RWPE2 (cell line): ENCODE measurements around the gene STX2.
"Not testable (repeated sequence)": the region's sequence is repeated elsewhere in the genome, so short reads cannot be mapped to it uniquely, and the experiment has no call there.

Experiments
- ATAC-seq: fragments of 200-7000 bp; cut with Tn5 transposase; 3 replicates; pipeline ENCODE4 v1.9.1; 2021; ENCODE audit warnings: low read depth
- DNase-seq: peaks from one replicate; pipeline ENCODE4 v3.0.0-alpha.2; 2020; ENCODE audit warnings: low spot score
- H3K27ac ChIP-seq: fragments of 450-650 bp; 2 replicates; pipeline ENCODE4 v1.5.1; 2017; ENCODE audit warnings: mild to moderate bottlenecking; ENCODE audit not compliant: poor library complexity, severe bottlenecking
- H3K27me3 ChIP-seq: fragments of 250-450 bp; sonication (Bioruptor Pico); 2 replicates; pipeline ENCODE4 v1.5.1; 2021; ENCODE audit warnings: mild to moderate bottlenecking, moderate library complexity; ENCODE audit not compliant: insufficient read depth, poor library complexity, severe bottlenecking
- H3K36me3 ChIP-seq: fragments of 250-450 bp; sonication (Bioruptor Pico); 2 replicates; pipeline ENCODE4 v1.5.1; 2020; ENCODE audit warnings: low read depth, mild to moderate bottlenecking, moderate library complexity
- H3K4me1 ChIP-seq: fragments of 250-450 bp; sonication (Bioruptor Pico); 2 replicates; pipeline ENCODE4 v1.5.1; 2021; ENCODE audit warnings: mild to moderate bottlenecking, moderate library complexity; ENCODE audit not compliant: insufficient read depth, poor library complexity, severe bottlenecking
- H3K4me3 ChIP-seq: fragments of 250-450 bp; sonication (Bioruptor Pico); 2 replicates; pipeline ENCODE4 v1.5.1; 2021; ENCODE audit warnings: mild to moderate bottlenecking, moderate library complexity; ENCODE audit not compliant: severe bottlenecking
- H3K9me3 ChIP-seq: fragments of 250-450 bp; sonication (Bioruptor Pico); 2 replicates; pipeline ENCODE4 v1.5.1; 2021; ENCODE audit warnings: mild to moderate bottlenecking, moderate library complexity; ENCODE audit not compliant: severe bottlenecking
- CTCF ChIP-seq: fragments of 450-650 bp; IDR thresholded peaks from one replicate; pipeline ENCODE4 v1.5.1; 2017; ENCODE audit warnings: mild to moderate bottlenecking, moderate library complexity; ENCODE audit not compliant: poor library complexity, severe bottlenecking

Gene STX2

GRCh38 chr12:130838951-130839769 lies at the start of gene STX2:
TSS of gene STX2 (minus strand) at chr12:130839250. CDS start at chr12:130839099, 151 bp downstream.
- peak within 1 kb of the TSS; percentile 24 for H3K27ac ChIP-seq
- H3K4me1 ChIP-seq = no peaks in the 10 kb centered on the region
- ATAC-seq (peak; percentile 74), DNase-seq (no peak)
- H3K9me3 ChIP-seq = no peaks in the 10 kb centered on the region
- peaks cover 5% of the 10 kb centered on the region; the same call in 1 of the 2 replicates for H3K36me3 ChIP-seq
- TF ChIP-seq CTCF = peak; percentile 22
- H3K4me3 ChIP-seq = peak within 1 kb of the TSS; percentile 99
- H3K27me3 ChIP-seq = no peaks in the 10 kb centered on the region

DNA sequence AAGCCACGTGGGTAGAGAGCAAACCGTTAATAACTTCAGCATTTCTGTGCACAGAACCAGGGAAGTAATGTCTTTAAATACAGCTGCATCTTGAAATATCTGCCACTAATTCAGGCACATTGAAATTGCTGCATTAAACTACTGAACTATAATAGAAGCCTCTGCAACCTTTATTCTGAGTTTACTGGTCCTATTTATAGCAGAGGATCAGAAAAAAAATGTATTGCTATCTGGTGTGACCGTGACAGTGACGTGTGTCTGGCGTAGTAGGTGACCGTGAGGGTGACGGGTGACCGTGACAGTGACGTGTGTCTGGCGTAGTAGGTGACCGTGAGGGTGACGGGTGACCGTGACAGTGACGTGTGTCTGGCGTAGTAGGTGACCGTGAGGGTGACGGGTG lies 48.1 kb upstream of the STX2 start:
- H3K9me3 ChIP-seq, H3K36me3 ChIP-seq, H3K4me3 ChIP-seq, ATAC-seq, DNase-seq, H3K27ac ChIP-seq, H3K4me1 ChIP-seq, H3K27me3 ChIP-seq: not testable (repeated sequence)

DNA sequence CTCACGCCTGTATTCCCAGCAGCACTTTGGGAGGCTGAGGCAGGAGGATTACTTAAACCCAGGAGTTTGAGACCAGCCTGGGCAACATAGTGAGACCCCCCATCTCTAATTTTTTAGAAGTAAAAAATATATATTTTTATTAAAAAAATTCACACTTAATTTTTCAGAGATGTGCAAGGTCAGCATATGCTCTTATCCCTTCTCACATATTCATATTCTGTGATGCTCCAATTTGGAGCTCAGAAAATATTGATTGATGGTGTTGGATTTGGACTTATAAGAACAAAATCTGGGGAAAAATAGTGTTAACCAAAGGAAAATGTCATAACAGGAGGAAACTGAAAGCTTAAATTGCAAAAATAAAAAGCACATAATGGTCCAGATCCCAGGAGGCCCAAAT lies 42.5 kb upstream of the STX2 start:
- ATAC-seq = no peak
- H3K27ac ChIP-seq = no peak overlapping the region
- H3K4me3 ChIP-seq = no peak overlapping the region
- H3K9me3 ChIP-seq = no peaks in the 10 kb centered on the region
- no peak for TF ChIP-seq CTCF
- peaks cover 14% of the 10 kb centered on the region for H3K36me3 ChIP-seq
- H3K4me1 ChIP-seq = no peaks in the 10 kb centered on the region
- H3K27me3 ChIP-seq = no peaks in the 10 kb centered on the region
- no peak for DNase-seq

GRCh38 chr12:130881046-130881445 lies 42.0 kb upstream of the STX2 start:
- no peak overlapping the region for H3K4me3 ChIP-seq
- TF ChIP-seq CTCF = no peak
- no peaks in the 10 kb centered on the region for H3K27me3 ChIP-seq
- H3K36me3 ChIP-seq = peaks cover 19% of the 10 kb centered on the region
- ATAC-seq = no peak
- no peaks in the 10 kb centered on the region for H3K4me1 ChIP-seq
- H3K27ac ChIP-seq = no peak overlapping the region
- no peaks in the 10 kb centered on the region for H3K9me3 ChIP-seq
- no peak for DNase-seq

GRCh38 chr12:130880411-130880885 lies 41.4 kb upstream of the STX2 start:
- no peaks in the 10 kb centered on the region for H3K27me3 ChIP-seq
- H3K27ac ChIP-seq = no peak overlapping the region
- H3K9me3 ChIP-seq = no peaks in the 10 kb centered on the region
- H3K36me3 ChIP-seq = peaks cover 25% of the 10 kb centered on the region
- no peak overlapping the region for H3K4me3 ChIP-seq
- no peaks in the 10 kb centered on the region for H3K4me1 ChIP-seq
- peak; percentile 2; the same call in 1 of the 3 replicates for ATAC-seq
- TF ChIP-seq CTCF = no peak
- DNase-seq = no peak
